Measurements from ENCODE around the gene PIGZ. TPM values are rescaled to one million over a fixed set of nuclear protein-coding genes. Genes with fewer than 3 reads are reported as not detected.

PIGZ gene
- total RNA-seq, 1 experiment from 2014 or later: 1.4 TPM

GRCh38 chr3:196941729-196942225 is 26.9 kb downstream of the PIGZ start:
- no peaks in the 10 kb centered on the region for H3K27me3 ChIP-seq (ENCODE audit: insufficient read depth, low read length)
- no peak for DNase-seq (ENCODE audit: low read depth, low spot score)
- no peak for TF ChIP-seq SP1 (IDR thresholded peaks at IDR 0.05; ENCODE audit: low read depth)
- no peak for TF ChIP-seq ELF1 (IDR thresholded peaks at IDR 0.05; ENCODE audit: borderline replicate concordance, low read depth)
- TF ChIP-seq EZH2 (IDR thresholded peaks at IDR 0.05): no peak
- no peak for TF ChIP-seq TCF7L2 (IDR thresholded peaks at IDR 0.05; ENCODE audit: borderline replicate concordance, extremely low read depth, insufficient read depth, insufficient read length)
- no peak; the same call in 1 of the 2 replicates for TF ChIP-seq EGR1 (IDR thresholded peaks at IDR 0.05; ENCODE audit: low read depth)
- BruUV-seq (replicated peaks): TSS peak; percentile 71
- ChIA-PET CTCF (interaction anchor here (1.1 to 1.3 kb wide), 4 partner anchors 74 to 413 kb away, joined by 3 to 7 read pairs (median 4); partner anchors contain the start of gene SENP5), POLR2A (interaction anchor here (0.9 to 1.7 kb wide), 5 partner anchors 9 to 413 kb away, joined by 3 to 4 read pairs (median 3); partner anchors contain the start of gene SENP5), RAD21 (ENCODE audit: low non-redundant PET in 1 of 2, low total read pairs in 2 of 2, uncharacterized antibody in 2 of 2, unreplicated experiment in 2 of 2) (interaction anchor here (0.6 to 1.6 kb wide), 4 partner anchors 9 to 374 kb away, joined by 3 to 4 read pairs (median 3); partner anchors contain the start of genes FBXO45 (in 1 of the 2) and WDR53 (in 1 of the 2))
- H3K36me3 ChIP-seq (ENCODE audit: control insufficient read depth in 1 of 2, insufficient read depth in 2 of 2, low read length in 2 of 2): peaks cover 24 to 34% of the 10 kb centered on the region in 2 experiments; a peak in 3 of 4 replicates
- H3K4me2 ChIP-seq (ENCODE audit: low read length): peak overlapping the region; percentile 93
- no peaks in the 10 kb centered on the region for H3K9me3 ChIP-seq (ENCODE audit: control insufficient read depth in 1 of 2, insufficient read depth in 1 of 2, low read depth in 1 of 2, low read length in 2 of 2)
- peaks cover 76% of the 10 kb centered on the region for H3K79me2 ChIP-seq (ENCODE audit: insufficient read depth, low read length)
- no peak overlapping the region for H2AFZ ChIP-seq (ENCODE audit: low read depth, low read length, poor library complexity, severe bottlenecking)
- intact Hi-C loops (cut with micrococcal nuclease): no loop called here
- peak overlapping the region; percentile 72 to 89 for H3K4me3 ChIP-seq (replicated peaks in 1 of 2; ENCODE audit: low read depth in 1 of 2, low read length in 2 of 2)
- ATAC-seq: peak; percentile 59
- peak overlapping the region; percentile 93 for H3K27ac ChIP-seq (ENCODE audit: low read depth, low read length)
- peaks cover 5 to 15% of the 10 kb centered on the region in 2 experiments; a peak in 2 of 4 replicates for H3K4me1 ChIP-seq (ENCODE audit: control insufficient read depth in 1 of 2, insufficient read depth in 2 of 2, low read length in 2 of 2)
- H4K20me1 ChIP-seq (ENCODE audit: insufficient read depth): peaks cover 6% of the 10 kb centered on the region; the same call in 1 of the 2 replicates
- peak overlapping the region; percentile 88 for H3K9ac ChIP-seq (ENCODE audit: low read length)
- H3K9me2 ChIP-seq (ENCODE audit: insufficient read depth): no peaks in the 10 kb centered on the region

GRCh38 chr3:196938576-196938975 is 30.1 kb downstream of the PIGZ start:
- no peaks in the 10 kb centered on the region for H3K9me2 ChIP-seq (ENCODE audit: insufficient read depth)
- no peak overlapping the region for H2AFZ ChIP-seq (ENCODE audit: low read depth, low read length, poor library complexity, severe bottlenecking)
- no peak overlapping the region for H3K4me2 ChIP-seq (ENCODE audit: low read length)
- BruUV-seq (replicated peaks): no TSS peak
- peaks cover 45 to 60% of the 10 kb centered on the region in 2 experiments for H3K36me3 ChIP-seq (ENCODE audit: control insufficient read depth in 1 of 2, insufficient read depth in 2 of 2, low read length in 2 of 2)
- intact Hi-C loops (cut with micrococcal nuclease): no loop called here
- TF ChIP-seq REST (IDR thresholded peaks at IDR 0.05; ENCODE audit: low read depth) (no peak), RAD21 (IDR thresholded peaks at IDR 0.05; ENCODE audit: low read depth) (no peak), YY1 (IDR thresholded peaks at IDR 0.05; ENCODE audit: extremely low read depth, insufficient replicate concordance, low read depth, low read length) (no peak)
- ATAC-seq (no peak), DNase-seq (ENCODE audit: low read depth, low spot score) (no peak)
- no peaks in the 10 kb centered on the region for H3K27me3 ChIP-seq (ENCODE audit: insufficient read depth, low read length)
- no peak overlapping the region for H3K9ac ChIP-seq (ENCODE audit: low read length)
- no peaks in the 10 kb centered on the region for H3K9me3 ChIP-seq (ENCODE audit: control insufficient read depth in 1 of 2, insufficient read depth in 1 of 2, low read depth in 1 of 2, low read length in 2 of 2)
- peaks cover 6% of the 10 kb centered on the region; the same call in 1 of the 2 replicates for H4K20me1 ChIP-seq (ENCODE audit: insufficient read depth)
- H3K79me2 ChIP-seq (ENCODE audit: insufficient read depth, low read length): peaks cover 73% of the 10 kb centered on the region
- RAD21 ChIA-PET (ENCODE audit: low non-redundant PET in 1 of 2, low total read pairs in 2 of 2, uncharacterized antibody in 2 of 2, unreplicated experiment in 2 of 2): no interaction called here
- H3K4me1 ChIP-seq (ENCODE audit: control insufficient read depth in 1 of 2, insufficient read depth in 2 of 2, low read length in 2 of 2): peaks cover 2 to 12% of the 10 kb centered on the region in 2 experiments; a peak in 2 of 4 replicates
- POLR2A ChIA-PET: no interaction called here
- H3K27ac ChIP-seq (ENCODE audit: low read depth, low read length): no peak overlapping the region
- H3K4me3 ChIP-seq (replicated peaks in 1 of 2; ENCODE audit: low read depth in 1 of 2, low read length in 2 of 2): no peak overlapping the region
- CTCF ChIA-PET: no interaction called here

Measured in HCT116 (cell line).